SK-N-SH (cell line): Measurements from ENCODE around the gene KRT71. TPM values are rescaled to one million over a fixed set of nuclear protein-coding genes. Genes with fewer than 3 reads are reported as not detected.

Source experiments
- CTCF ChIA-PET: fragments of 300-600, 350-600 bp; formaldehyde crosslinking; extraction: SDS; loops from one replicate; lab custom pipeline; 2021; lab: Yijun Ruan, JAX
- POLR2A ChIA-PET: fragments of 350-600 bp; sonication (Branson Sonifier 250); formaldehyde crosslinking; extraction: SDS; loops from one replicate; lab custom pipeline; 2020; ENCODE audit warnings: antibody characterized with exemption, inconsistent platforms; lab: Yijun Ruan, JAX
- DNase-seq: peaks from one replicate; pipeline ENCODE4 v3.0.0; 2012
- H2AFZ ChIP-seq: fragments of 200-600 bp; sonication (generic); 2 replicates; pipeline ENCODE4 v1.8.1; 2016; ENCODE audit warnings: antibody characterized with exemption, mild to moderate bottlenecking, low read depth
- H3F3A ChIP-seq: fragments of 200-600 bp; sonication (generic); replicated peaks from 2 replicates; pipeline ENCODE3; 2016; ENCODE audit warnings: antibody characterized with exemption, mild to moderate bottlenecking; ENCODE audit not compliant: insufficient read depth
- H3K27ac ChIP-seq, 2 experiments: fragments of 200-500 bp in 1 of 2; fragments of 200-600 bp in 1 of 2; sonication (Bioruptor generic) in 1 of 2; sonication (generic), shearing (Covaris generic) in 1 of 2; 2 replicates each; pipeline versions ENCODE4 v1.5.1 to v1.6.1; 2014 to 2016; ENCODE audit warnings: low read depth in 2 of 2, inconsistent platforms in 1 of 2, low read length in 1 of 2, mild to moderate bottlenecking in 1 of 2, mixed read lengths in 1 of 2
- H3K27me3 ChIP-seq: fragments of 200-600 bp; sonication (generic), shearing (Covaris generic); 2 replicates; pipeline ENCODE4 v1.6.1; 2016; ENCODE audit warnings: mixed run types; ENCODE audit not compliant: insufficient read depth
- H3K36me3 ChIP-seq, 2 experiments: fragments of 200-500 bp in 1 of 2; fragments of 200-600 bp in 1 of 2; sonication (Bioruptor generic) in 1 of 2; sonication (generic) in 1 of 2; replicated peaks in 1 of 2; 2 replicates each; pipeline versions ENCODE3 to v1.5.1; 2014 to 2016; ENCODE audit warnings: low read length in 1 of 2, mild to moderate bottlenecking in 1 of 2; ENCODE audit not compliant: insufficient read depth in 2 of 2, control insufficient read depth in 1 of 2
- H3K4me1 ChIP-seq, 2 experiments: fragments of 200-500 bp in 1 of 2; fragments of 200-600 bp in 1 of 2; sonication (Bioruptor generic) in 1 of 2; sonication (generic), shearing (Covaris generic) in 1 of 2; 2 replicates each; pipeline versions ENCODE4 v1.5.1 to v1.6.1; 2014 to 2016; ENCODE audit warnings: low read depth in 1 of 2, low read length in 1 of 2, mixed run types in 1 of 2; ENCODE audit not compliant: insufficient read depth in 2 of 2, control insufficient read depth in 1 of 2
- H3K4me2 ChIP-seq: fragments of 200-600 bp; sonication (generic), shearing (Covaris generic); 2 replicates; pipeline ENCODE4 v1.6.1; 2017; ENCODE audit warnings: mixed run types
- H3K4me3 ChIP-seq, 2 experiments: fragments of 200-500 bp in 1 of 2; fragments of 200-600 bp in 1 of 2; sonication (Bioruptor generic) in 1 of 2; sonication (generic), shearing (Covaris generic) in 1 of 2; 2 replicates each; pipeline versions ENCODE4 v1.5.1 to v1.8.1; 2014 to 2016; ENCODE audit warnings: low read depth in 2 of 2, inconsistent platforms in 1 of 2, low read length in 1 of 2, mild to moderate bottlenecking in 1 of 2, mixed read lengths in 1 of 2, moderate library complexity in 1 of 2
- H3K79me2 ChIP-seq: fragments of 200-600 bp; sonication (generic); 2 replicates; pipeline ENCODE4 v1.8.1; 2017; ENCODE audit warnings: mild to moderate bottlenecking; ENCODE audit not compliant: insufficient read depth
- H3K9ac ChIP-seq: fragments of 200-600 bp; sonication (generic); 2 replicates; pipeline ENCODE4 v1.6.1; 2017; ENCODE audit warnings: mixed run types
- H3K9me2 ChIP-seq: fragments of 200-600 bp; sonication (generic); 2 replicates; pipeline ENCODE4 v1.6.1; 2017; ENCODE audit warnings: mixed run types
- H3K9me3 ChIP-seq: fragments of 200-600 bp; sonication (generic); 2 replicates; pipeline ENCODE4 v1.6.1; 2017; ENCODE audit warnings: mixed run types, mild to moderate bottlenecking, moderate library complexity
- H4K20me1 ChIP-seq: fragments of 200-600 bp; sonication (generic); 2 replicates; pipeline ENCODE4 v1.6.1; 2017; ENCODE audit warnings: mild to moderate bottlenecking, mixed run types; ENCODE audit not compliant: insufficient read depth
- CHD2 ChIP-seq: fragments of 150-350 bp; IDR thresholded peaks from 2 replicates; pipeline ENCODE4 v1.6.1; 2018; ENCODE audit warnings: low read length; ENCODE audit not compliant: partially characterized antibody
- CTCF ChIP-seq: fragments of 200-600 bp; sonication (generic); IDR thresholded peaks from 2 replicates; pipeline ENCODE4 v1.6.1; 2017; ENCODE audit warnings: antibody characterized with exemption, mild to moderate bottlenecking, moderate library complexity
- ELF1 ChIP-seq: IDR thresholded peaks from 2 replicates; pipeline ENCODE4 v1.4.0; 2012
- EP300 ChIP-seq, 2 experiments: IDR thresholded peaks; 2 replicates each; pipeline versions ENCODE4 v1.4.0 to v1.6.1; 2012; ENCODE audit warnings: borderline replicate concordance in 1 of 2, low read depth in 1 of 2, low read length in 1 of 2
- FOXJ3 ChIP-seq: sonication (generic); formaldehyde crosslinking; IDR thresholded peaks from 2 replicates; pipeline ENCODE4 v1.5.1; 2020; ENCODE audit warnings: mild to moderate bottlenecking, missing genetic modification reagents
- FOXM1 ChIP-seq: IDR thresholded peaks from 2 replicates; pipeline ENCODE4 v1.4.0; 2012; ENCODE audit warnings: low read depth, mild to moderate bottlenecking
- GABPA ChIP-seq: IDR thresholded peaks from 2 replicates; pipeline ENCODE4 v1.4.0; 2012; ENCODE audit warnings: low read depth, mild to moderate bottlenecking
- GATA2 ChIP-seq: sonication (generic); formaldehyde crosslinking; IDR thresholded peaks from 2 replicates; pipeline ENCODE4 v1.5.0; 2020; ENCODE audit warnings: mild to moderate bottlenecking, missing genetic modification reagents
- JUND ChIP-seq: IDR thresholded peaks from 2 replicates; pipeline ENCODE4 v1.4.0; 2012
- MXI1 ChIP-seq: IDR thresholded peaks from 2 replicates; pipeline ENCODE4 v1.6.1; 2012; ENCODE audit warnings: mild to moderate bottlenecking, low read depth, low read length, improper control_type of control experiment
- NFIC ChIP-seq: IDR thresholded peaks from 2 replicates; pipeline ENCODE4 v1.4.0; 2012; ENCODE audit warnings: borderline replicate concordance
- NRF1 ChIP-seq: IDR thresholded peaks from 2 replicates; pipeline ENCODE4 v1.6.1; 2012; ENCODE audit warnings: low read depth, mild to moderate bottlenecking, low read length
- RAD21 ChIP-seq: IDR thresholded peaks from 2 replicates; pipeline ENCODE4 v1.6.1; 2012; ENCODE audit warnings: mild to moderate bottlenecking, low read length
- RCOR1 ChIP-seq: fragments of 150-350 bp; IDR thresholded peaks from 2 replicates; pipeline ENCODE4 v1.6.1; 2017; ENCODE audit warnings: antibody characterized with exemption, low read length
- RXRA ChIP-seq: IDR thresholded peaks from 2 replicates; pipeline ENCODE4 v1.4.0; 2012; ENCODE audit warnings: low read depth, mild to moderate bottlenecking, borderline replicate concordance
- SIN3A ChIP-seq: IDR thresholded peaks from 2 replicates; pipeline ENCODE4 v1.6.1; 2012; ENCODE audit warnings: low read depth, mild to moderate bottlenecking, low read length, moderate library complexity, borderline replicate concordance
- SMC3 ChIP-seq: IDR thresholded peaks from 2 replicates; pipeline ENCODE4 v1.6.1; 2012; ENCODE audit warnings: low read depth, low read length, improper control_type of control experiment
- TEAD4 ChIP-seq: IDR thresholded peaks from 2 replicates; pipeline ENCODE4 v1.4.0; 2012; ENCODE audit warnings: mild to moderate bottlenecking, borderline replicate concordance; ENCODE audit not compliant: insufficient read depth
- USF1 ChIP-seq: IDR thresholded peaks from 2 replicates; pipeline ENCODE4 v1.4.0; 2012; ENCODE audit warnings: low read depth, borderline replicate concordance
- YY1 ChIP-seq: IDR thresholded peaks from 2 replicates; pipeline ENCODE4 v1.4.0; 2012; ENCODE audit warnings: low read depth, mild to moderate bottlenecking
- WGBS: methylation state at CpG from one replicate; pipeline ENCODE4 v1.1.6; 2017; ENCODE audit warnings: low lambda C conversion rate; 5-methylcytosine and 5-hydroxymethylcytosine counted together
- polyA plus RNA-seq, 3 experiments: library from polyadenylated mRNA; depleted of rRNA; stranded (reverse); fragments of >200 nt; gene quantifications; 2 replicates each; pipeline ENCODE4 v1.2.3, GENCODE V29; 2012
- TF ChIP-seq, protein P1 (sequence below): fragments of 150-350 bp; IDR thresholded peaks from 2 replicates; pipeline ENCODE4 v1.6.1; 2016; ENCODE audit warnings: mild to moderate bottlenecking, low read depth, low read length

The KRT71 gene
- polyA plus RNA-seq, 1 of the 3 experiments (the other 2 are of a cell fraction), result not detected

GRCh38 chr12:52498946-52499345, 54.0 kb downstream of the KRT71 start:
- H3K27ac ChIP-seq, result no peak overlapping the region
- H3K4me2 ChIP-seq, result no peak overlapping the region
- H3K9ac ChIP-seq, result no peak overlapping the region
- POLR2A ChIA-PET, result no interaction called here
- no peaks in the 10 kb centered on the region for H4K20me1 ChIP-seq
- H3K4me1 ChIP-seq, result no peaks in the 10 kb centered on the region; a peak in 1 of 4 replicates
- no peaks in the 10 kb centered on the region for H3K79me2 ChIP-seq
- H3K27me3 ChIP-seq, result peaks cover 23% of the 10 kb centered on the region; the same call in 1 of the 2 replicates
- no peaks in the 10 kb centered on the region for H3K9me2 ChIP-seq
- H3K4me3 ChIP-seq, result no peak overlapping the region
- TF ChIP-seq CHD2 (no peak), RXRA (no peak), SMC3 (no peak), GATA2 (CRISPR knock-in tag) (no peak), MXI1 (no peak), RCOR1 (no peak), RAD21 (no peak), FOXJ3 (CRISPR knock-in tag) (no peak)
- CTCF ChIA-PET, result interaction anchor here (1.5 kb wide), 2 partner anchors 21 to 127 kb away, joined by 3 to 4 read pairs; no protein-coding TSS in a partner anchor
- no peaks in the 10 kb centered on the region for H3K36me3 ChIP-seq
- no peak for DNase-seq
- H2AFZ ChIP-seq, result no peak overlapping the region
- 41% methylated on average over 1 of the region's 1 CpG for WGBS
- H3F3A ChIP-seq, result no peaks in the 10 kb centered on the region
- no peaks in the 10 kb centered on the region for H3K9me3 ChIP-seq

DNA sequence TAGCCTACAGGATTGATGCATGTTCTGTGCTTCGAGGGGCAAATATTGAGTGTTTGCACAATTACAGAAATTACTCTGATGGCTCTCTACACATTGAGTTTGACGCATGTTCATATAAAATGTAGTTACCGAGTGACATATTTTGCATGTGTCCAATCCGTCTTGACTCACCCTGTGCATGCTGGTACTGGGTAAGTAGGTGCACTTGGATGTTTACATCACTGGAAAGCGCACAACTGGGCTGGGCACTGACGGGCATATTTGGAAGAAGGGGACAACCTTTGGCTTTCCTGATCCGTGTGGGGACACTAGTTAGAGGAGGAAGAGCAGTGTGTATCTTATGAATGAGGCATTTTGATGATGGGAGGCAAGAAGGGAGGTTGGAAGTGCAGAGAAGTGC, 55.0 kb downstream of the KRT71 start:
- Histone ChIP-seq H3K9me3 (no peaks in the 10 kb centered on the region), H3F3A (no peaks in the 10 kb centered on the region), H3K27ac (no peak overlapping the region), H3K9ac (no peak overlapping the region), H3K4me1 (no peaks in the 10 kb centered on the region; a peak in 1 of 4 replicates), H3K9me2 (no peaks in the 10 kb centered on the region), H3K4me2 (no peak overlapping the region)
- POLR2A ChIA-PET, result no interaction called here
- WGBS, result 26% methylated on average over 7 of the region's 7 CpGs
- TF ChIP-seq ELF1, result no peak
- TF ChIP-seq YY1, result no peak
- TF ChIP-seq CHD2, result no peak
- TF ChIP-seq NRF1, result no peak
- no peak for TF ChIP-seq CTCF
- TF ChIP-seq EP300 (IDR thresholded peaks at IDR 0.05; ENCODE audit: borderline replicate concordance in 1 of 2, low read depth in 1 of 2, low read length in 1 of 2), result no peak
- TF ChIP-seq GATA2 (CRISPR knock-in tag), result no peak
- TF ChIP-seq TEAD4, result no peak
- TF ChIP-seq MXI1, result no peak
- TF ChIP-seq JUND, result no peak
- TF ChIP-seq RAD21, result no peak
- TF ChIP-seq FOXJ3 (CRISPR knock-in tag), result no peak
- TF ChIP-seq FOXM1, result no peak
- no peak for TF ChIP-seq RCOR1
- no peak for TF ChIP-seq NFIC
- TF ChIP-seq, protein P1, sequence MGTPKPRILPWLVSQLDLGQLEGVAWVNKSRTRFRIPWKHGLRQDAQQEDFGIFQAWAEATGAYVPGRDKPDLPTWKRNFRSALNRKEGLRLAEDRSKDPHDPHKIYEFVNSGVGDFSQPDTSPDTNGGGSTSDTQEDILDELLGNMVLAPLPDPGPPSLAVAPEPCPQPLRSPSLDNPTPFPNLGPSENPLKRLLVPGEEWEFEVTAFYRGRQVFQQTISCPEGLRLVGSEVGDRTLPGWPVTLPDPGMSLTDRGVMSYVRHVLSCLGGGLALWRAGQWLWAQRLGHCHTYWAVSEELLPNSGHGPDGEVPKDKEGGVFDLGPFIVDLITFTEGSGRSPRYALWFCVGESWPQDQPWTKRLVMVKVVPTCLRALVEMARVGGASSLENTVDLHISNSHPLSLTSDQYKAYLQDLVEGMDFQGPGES, result no peak
- no peak for TF ChIP-seq GABPA
- no peak for TF ChIP-seq SIN3A
- no peak for TF ChIP-seq USF1
- TF ChIP-seq, all 33 proteins: peak for 0
- no peak overlapping the region for H2AFZ ChIP-seq
- H4K20me1 ChIP-seq, result no peaks in the 10 kb centered on the region
- H3K79me2 ChIP-seq, result no peaks in the 10 kb centered on the region
- peaks cover 28% of the 10 kb centered on the region; the same call in 1 of the 2 replicates for H3K27me3 ChIP-seq
- no peak for DNase-seq
- no peak overlapping the region for H3K4me3 ChIP-seq
- CTCF ChIA-PET, result no interaction called here
- H3K36me3 ChIP-seq, result no peaks in the 10 kb centered on the region
